ENCODE measurements around the gene LRP2.
"Not testable (repeated sequence)": the region's sequence is repeated elsewhere in the genome, so short reads cannot be mapped to it uniquely, and the experiment has no call there.

Gene LRP2

DNA sequence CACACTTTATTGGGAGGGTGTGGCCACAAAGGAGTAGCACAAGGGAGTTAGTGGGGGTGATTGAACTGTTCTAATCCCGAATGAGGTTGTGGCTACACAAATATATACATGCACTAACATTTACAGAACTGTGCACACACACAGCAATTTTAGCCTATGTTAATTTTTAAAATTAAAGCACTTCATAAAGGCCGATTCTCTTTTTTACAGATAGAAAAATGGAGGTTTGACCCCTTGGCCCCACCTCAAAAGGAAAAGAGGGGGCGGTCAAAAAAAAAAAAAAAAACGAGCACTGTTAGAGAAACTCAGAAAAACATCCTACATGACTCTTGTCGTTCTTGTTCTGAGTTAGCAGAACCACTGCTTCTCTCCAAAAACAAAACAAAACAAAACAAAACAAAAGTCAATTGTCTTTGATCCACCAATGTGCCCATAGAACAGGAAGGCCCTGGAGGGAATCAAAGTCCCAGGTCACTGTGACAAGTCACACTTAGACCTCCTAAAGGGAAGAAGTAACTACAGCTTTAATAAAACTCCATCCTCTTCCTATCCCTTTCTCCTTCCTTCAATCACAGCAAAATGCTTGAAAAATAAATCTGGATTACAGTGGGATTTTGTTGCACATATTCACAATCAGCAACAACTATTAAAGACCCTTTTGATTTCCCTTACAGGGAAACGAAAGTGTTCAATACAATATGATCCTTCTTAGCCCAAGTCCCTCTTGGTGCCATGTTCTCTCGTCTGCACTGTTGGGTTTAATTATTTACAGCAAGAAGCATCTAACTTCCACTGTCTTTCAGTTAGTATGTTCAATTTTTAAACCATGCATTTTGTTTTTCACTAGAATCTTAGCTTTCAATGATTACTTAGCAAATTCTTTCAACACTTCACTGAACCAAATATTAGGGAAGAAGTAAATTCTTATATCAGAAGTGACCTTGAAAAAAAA, 16.6 kb downstream of the LRP2 start:
- DNase-seq (ENCODE audit: low read depth), result no peak

DNA sequence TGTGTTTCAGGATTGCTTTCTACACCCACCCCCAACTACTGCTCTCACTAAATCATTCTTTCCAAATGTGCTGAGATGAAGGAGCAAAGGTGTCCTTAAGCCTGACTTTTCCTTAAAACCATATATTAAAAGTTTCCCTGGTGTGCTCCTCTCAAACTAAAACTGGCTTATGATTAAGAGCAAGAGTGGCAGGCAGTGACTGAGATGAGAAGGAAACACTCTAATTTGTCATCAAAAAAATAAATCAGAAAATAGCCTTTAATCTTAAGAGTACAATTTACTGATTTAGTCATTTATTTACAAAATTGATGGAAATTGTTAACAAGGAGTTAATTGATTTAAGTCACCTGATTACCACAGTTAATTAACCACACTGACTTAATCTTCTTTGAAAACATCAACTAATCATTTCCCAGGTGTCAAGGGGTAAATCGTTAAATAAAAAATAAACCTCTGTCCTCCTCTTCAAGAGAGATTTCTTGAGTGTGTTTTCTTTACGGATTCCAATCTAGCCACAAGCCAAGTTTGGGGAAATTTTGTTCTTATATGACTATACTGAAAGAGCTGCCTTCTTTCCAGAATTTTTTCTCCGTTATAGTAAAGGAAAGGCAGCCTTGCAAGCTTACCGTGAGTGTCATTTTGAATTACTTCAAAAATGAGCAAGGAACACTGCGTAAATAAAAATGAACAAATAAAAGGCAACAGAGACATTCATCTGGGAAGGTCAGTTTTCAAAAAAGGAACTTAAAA, 17.4 kb downstream of the LRP2 start:
- no peak for DNase-seq (ENCODE audit: low read depth)

DNA sequence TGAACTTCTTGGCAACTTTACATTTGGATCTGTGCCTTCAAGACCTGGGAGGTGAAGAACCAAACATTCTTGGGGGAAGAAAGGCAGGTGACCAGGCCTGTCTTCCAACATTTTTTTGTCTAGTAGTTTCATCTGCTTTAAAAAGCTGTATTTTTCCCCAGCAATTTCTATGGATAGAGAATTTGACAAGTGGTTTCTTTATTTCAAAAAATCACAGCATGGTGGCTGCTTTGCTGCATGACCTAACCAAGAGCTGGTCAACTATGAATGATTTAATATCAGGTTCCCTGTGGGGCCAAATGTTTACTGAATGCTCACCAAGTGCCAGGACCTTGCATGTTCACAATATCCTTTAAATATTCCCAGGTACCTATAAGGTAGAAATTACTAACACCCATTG, 19.1 kb downstream of the LRP2 start:
- no peak for DNase-seq (ENCODE audit: low read depth)

DNA sequence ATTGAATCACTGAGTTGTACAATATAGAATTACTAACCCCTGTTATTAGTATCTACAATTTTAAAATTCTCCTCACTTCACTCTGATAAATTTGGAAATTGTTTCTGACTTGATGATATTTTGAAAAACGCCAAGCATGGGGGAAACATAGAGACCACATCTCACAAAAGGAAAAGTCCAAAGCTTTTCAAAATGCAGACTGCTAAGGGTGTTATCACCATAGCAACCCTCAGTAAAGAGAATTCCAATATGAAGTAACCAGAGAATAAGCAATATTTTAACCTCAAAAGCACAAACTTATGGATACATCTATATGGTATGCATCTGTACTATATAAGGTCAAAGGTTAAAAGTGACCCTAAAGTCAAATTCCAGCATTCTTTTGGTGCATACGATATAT, 22.7 kb downstream of the LRP2 start:
- no peak for DNase-seq (ENCODE audit: low read depth)

GRCh38 chr2:169336695-169337094, 25.6 kb downstream of the LRP2 start:
- no peak for DNase-seq (ENCODE audit: low read depth)

DNA sequence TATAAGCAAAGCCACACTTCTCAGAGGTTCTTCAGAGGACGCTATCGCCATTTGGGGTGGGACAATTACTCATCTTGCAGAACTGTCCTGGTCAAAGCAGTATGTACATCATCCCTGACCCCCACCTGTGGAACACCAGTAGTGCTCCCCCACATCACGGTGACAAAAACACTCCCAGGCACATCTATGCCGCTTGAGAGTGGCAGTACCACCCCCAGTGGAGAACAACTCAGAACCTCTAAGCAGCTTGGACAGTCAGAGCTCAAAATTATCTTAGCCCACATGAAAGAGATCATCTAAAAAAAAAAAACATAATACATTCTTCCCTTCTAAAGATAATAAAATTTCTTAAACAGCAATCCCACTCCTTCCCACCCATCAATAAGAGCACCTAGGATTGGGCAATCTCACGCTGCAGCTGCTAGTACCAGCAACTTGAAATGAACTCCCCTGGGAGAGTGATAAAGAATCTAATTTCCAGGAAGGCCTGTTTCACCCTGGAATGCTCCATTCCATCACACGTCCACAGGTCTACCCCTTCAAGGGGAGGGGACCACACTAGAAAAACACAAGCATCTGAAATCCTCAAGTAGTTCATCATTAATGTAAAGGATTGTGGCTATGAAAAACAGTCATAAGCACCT, 31.7 kb downstream of the LRP2 start:
- no peak for DNase-seq (ENCODE audit: low read depth)

DNA sequence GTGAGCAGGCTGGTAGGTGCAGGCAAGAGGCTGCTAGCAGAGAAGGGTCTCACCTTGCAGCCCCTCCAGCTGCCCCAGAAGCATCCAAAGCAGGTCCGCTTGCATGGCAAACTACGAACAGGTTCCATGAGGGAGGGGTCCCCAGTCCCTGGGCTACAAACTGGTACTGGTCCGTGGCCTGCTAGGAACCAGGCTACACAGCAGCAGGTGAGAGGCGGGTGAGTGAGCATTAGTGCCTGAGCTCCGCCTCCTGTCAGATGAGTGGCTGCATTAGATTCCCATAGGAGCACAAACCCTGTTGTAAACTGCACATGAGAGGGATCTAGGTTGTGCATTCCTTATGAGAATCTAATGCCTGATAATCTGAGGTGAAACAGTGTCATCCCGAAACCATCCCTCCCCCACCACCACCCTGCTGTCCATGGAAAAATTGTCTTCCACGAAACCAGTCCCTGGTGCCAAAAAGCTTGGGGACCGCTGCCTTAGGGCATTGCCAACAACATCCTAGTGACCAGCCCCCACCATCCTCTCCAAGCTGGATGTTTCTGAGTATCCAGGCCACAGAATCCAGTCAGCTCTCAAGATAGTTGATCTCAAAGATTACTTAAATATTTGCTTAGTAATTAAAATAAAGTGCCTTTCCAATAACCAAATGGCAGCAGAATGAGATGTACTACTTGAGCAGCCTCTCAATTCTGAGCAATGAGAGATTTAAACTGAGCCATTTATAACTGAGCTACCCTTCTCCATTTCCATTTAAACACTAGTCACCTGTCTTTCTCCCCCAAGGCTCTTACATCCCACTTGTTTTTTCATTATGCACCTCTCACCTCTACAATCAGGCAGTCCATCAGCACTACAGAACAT, 32.4 kb downstream of the LRP2 start:
- no peak for DNase-seq (ENCODE audit: low read depth)

DNA sequence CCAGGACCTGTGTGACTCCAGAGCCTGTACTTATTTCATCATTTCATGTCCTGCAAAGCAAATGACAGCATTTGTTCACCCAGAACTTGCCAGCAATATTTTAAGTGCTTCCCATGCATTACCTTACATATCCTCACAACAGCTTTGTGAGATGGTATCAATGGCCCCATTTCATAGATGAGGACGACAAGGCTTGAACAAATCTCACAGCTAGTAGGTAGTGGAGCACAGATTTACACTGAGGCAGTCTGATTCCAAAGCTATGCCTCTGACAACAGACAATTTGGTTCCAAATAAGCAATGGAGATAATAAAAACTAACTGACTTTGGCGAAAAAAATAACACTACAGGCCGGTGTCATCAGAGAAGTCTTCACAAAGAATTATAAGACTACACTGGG, 33.5 kb downstream of the LRP2 start:
- no peak for DNase-seq (ENCODE audit: low read depth)

DNA sequence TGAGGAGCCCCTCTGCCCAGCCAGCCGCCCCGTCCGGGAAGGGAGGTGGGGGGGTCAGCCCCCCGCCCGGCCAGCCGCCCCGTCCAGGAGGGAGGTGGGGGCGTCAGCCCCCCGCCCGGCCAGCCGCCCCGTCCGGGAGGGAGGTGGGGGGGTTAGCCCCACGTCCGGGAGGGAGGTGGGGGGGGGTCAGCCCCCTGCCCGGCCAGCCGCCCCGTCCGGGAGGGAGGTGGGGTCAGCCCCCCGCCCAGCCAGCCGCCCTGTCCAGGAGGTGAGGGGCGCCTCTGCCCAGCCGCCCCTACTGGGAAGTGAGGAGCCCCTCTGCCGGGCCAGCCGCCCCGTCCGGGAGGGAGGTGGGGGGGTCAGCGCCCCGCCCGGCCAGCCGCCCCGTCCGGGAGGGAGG, 34.5 kb downstream of the LRP2 start:
- not testable (repeated sequence) for DNase-seq (ENCODE audit: low read depth)

- not testable (repeated sequence) for DNase-seq (ENCODE audit: low read depth)
Observed at GRCh38 chr2:169325886-169326285, 36.4 kb downstream of the LRP2 start.

- no peak for DNase-seq (ENCODE audit: low read depth)
Observed at GRCh38 chr2:169324581-169325260, 37.6 kb downstream of the LRP2 start.

DNA sequence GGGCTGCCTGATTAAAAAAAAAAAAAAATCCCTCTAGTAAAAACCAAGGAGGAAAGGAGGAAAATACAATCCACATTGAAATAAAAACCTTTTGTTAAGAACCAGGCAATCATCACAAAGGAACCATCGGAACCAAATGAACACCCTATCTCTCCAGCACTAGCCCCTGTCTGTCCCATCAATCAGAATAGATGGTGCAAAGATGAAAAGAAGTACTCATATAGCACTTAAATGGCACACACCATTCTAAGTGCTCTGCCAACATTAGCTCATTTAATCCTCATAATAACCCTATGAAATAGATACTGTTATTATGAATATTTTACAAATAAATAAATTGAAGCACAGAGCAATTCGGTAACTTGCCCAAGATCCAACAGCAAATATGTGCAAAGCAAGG, 38.5 kb downstream of the LRP2 start:
- no peak for DNase-seq (ENCODE audit: low read depth)

DNA sequence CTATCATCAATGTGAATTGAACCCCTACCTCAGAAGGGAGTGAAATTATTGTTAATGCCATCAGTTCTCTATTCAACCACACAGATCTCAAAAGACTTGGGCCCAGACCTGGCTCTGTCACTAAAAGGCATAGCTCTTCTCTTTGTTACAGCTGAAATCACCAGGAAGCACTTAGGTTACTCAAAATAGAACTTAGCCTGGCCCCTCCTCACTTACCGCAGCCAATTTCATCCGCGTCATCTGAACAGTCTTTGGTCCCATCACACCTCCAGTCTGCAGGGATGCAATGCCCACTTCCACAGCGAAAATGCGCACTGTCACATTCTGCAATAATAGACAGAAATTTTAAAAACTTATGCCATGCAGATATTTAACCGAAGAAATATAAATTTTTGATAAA, 41.8 kb downstream of the LRP2 start:
- DNase-seq (ENCODE audit: low read depth), result no peak

DNA sequence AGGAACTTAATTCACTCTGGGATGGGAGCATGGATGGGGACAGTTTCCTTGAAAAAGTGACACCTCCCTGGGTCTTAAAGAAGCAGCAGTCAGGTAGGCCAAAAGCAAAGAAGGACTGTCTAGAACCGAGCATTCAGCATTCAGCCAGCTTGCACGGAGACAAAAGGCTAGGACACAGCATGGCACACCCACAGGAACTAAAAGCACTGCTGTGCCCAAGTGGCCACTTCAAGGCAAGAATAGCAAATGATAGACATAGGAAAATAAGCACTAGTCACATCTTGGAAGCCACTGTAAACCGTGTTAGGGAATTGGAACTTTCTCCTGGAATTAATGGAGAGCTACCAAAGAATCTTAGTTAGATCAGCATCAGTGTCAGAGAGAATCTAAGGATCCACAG, 47.0 kb downstream of the LRP2 start:
- DNase-seq (ENCODE audit: low read depth), result no peak

DNA sequence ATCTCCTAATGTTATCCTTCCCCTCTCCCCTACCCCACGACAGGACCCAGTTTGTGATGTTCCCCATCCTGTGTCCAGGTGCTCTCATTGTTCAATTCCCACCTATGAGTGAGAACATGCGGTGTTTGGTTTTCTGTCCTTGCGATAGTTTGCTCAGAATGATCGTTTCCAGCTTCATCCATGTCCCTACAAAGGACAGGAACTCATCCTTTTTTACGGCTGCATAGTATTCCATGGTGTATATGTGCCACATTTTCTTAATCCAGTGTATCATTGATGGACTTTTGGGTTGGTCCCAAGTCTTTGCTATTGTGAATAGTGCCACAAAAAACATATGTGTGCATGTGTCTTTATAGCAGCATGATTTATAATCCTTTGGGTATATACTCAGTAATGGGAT, 54.0 kb downstream of the LRP2 start:
- not testable (repeated sequence) for DNase-seq (ENCODE audit: low read depth)

- not testable (repeated sequence) for DNase-seq (ENCODE audit: low read depth)
Observed at GRCh38 chr2:169304689-169305088, 57.6 kb downstream of the LRP2 start.

DNA sequence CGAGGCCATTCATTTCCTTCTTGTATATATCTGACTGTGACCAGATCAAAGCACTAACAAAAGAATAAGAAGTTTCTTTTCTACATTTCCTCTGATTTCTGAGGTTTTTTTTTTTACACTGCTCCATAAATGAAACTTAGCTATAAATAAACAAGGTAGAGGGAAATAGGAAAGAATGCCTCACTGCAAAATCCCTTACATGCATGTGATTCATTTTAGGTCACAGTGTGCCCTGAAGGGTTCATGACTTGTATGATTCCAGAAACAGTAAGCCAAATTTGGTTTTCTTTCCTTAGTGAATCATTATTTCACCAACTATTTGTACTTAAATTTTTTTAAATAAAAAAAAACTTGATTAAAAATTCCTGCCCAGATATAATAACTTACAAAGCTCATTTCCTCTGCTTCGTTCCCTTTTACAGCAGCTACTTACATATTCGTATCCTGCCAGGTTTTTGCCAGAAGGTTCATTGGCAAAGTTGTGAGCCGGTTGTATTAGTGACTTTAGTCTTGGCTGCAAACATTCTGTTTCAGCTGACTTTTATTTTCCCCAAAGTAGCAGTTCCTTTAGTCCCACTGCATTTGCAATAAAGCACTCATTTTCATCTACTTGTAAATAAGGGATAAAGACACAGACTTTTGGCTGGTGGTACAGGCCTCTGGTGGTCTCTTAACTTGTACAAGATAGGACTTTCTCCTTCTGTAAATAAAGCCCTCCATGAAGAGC, 58.6 kb downstream of the LRP2 start:
- no peak for DNase-seq (ENCODE audit: low read depth)

DNA sequence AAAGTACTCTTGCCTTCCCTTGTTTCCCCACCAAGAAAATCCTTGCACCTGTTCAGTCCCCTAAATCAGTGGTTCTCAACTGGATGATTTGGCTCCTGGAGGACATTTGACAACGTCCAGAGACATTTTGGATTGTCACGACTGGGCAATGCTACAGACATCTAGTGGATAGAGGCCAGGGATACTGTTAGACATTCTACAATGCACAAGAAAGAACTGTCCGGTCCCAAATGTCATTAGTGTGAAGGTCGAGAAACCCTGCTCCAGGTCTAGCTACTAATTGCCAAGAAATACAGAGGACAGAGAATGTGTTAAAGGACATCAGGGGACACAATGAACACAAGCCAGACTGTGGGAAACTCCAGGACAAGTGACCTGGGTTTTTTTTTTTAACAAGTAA, 60.0 kb downstream of the LRP2 start:
- DNase-seq (ENCODE audit: low read depth), result no peak

DNA sequence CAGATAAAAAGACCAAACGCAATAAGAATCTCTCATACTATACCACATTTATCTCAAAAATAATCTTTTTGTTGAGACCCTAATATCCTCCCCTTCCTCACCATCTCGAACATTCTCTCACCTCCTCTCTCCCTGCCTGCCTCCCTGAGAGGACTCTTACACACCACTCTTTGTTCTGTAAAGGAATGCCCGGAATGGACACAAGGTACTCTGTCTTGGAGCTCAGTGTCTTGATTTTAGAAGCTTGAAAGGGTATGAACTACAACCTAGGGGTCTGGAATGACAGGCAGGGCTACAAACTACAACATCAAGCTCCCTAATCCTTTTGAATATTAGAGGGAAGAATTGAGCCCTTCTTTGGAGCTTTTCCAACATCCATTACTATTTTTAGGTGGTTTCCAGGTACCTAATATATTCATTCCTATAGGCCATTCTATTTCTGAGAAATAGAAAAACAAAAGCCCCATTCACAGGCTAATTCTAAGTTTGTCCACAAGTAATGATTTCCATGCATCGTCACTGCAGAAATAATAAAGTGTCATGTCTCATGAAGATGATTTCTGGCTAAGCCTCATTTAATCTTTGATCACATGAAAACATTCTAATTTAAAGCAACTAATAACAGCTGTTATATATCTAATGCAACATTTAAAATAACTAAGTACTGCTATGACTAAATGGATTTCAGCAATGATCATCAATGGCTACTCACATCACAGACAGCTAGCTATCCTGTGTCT, 60.6 kb downstream of the LRP2 start:
- DNase-seq (ENCODE audit: low read depth), result no peak
